HG02870 (cell line): ENCODE data around the gene KRTAP23-1.
A peak's percentile ranks its signal among the peaks of the same experiment; 100 is the strongest.

Experiments
- ATAC-seq: cut with Tn5 transposase; IDR thresholded peaks from one replicate; pipeline ENCODE4 v1.9.1; 2021; ENCODE audit warnings: mild to moderate bottlenecking, moderate library complexity; ENCODE audit not compliant: unreplicated experiment

Gene KRTAP23-1

GRCh38 chr21:30348506-30348905, at the start of gene KRTAP23-1:
KRTAP23-1 (minus strand) TSS chr21:30348606; CDS start chr21:30348606, 0 bp downstream.
- ATAC-seq, result no peak

- ATAC-seq, result no peak
Observed at GRCh38 chr21:30395731-30396130, 47.3 kb upstream of the KRTAP23-1 start, which contains the start of gene KRTAP13-1. KRTAP13-1 (plus strand) TSS chr21:30396031; CDS start chr21:30396087, 56 bp downstream.

GRCh38 chr21:30391492-30392025, 43.2 kb upstream of the KRTAP23-1 start:
- no peak for ATAC-seq

DNA sequence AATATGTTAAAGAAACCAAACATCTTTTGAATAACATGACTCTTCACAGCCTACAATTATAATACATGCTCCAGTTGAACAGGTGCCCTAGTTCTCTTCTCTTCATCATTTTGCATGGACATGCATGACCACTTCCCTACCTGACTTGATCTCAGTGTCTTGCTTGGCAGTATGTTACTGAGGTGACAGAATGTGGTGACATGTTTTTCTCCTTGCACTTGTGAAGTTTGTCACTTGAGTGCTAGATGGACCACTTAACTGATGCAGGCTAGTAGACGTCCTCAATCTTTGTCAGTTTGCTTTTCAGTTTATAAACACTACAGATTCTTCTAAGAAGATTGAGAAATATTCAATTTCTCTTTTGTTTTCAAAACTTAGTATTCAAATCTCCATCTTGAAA, 33.8 kb upstream of the KRTAP23-1 start:
- ATAC-seq, result no peak

GRCh38 chr21:30372139-30372770, 23.8 kb upstream of the KRTAP23-1 start, which contains the start of gene KRTAP13-2:
KRTAP13-2 (minus strand) TSS chr21:30372271; CDS start chr21:30372213, 58 bp downstream.
- ATAC-seq, result no peak

DNA sequence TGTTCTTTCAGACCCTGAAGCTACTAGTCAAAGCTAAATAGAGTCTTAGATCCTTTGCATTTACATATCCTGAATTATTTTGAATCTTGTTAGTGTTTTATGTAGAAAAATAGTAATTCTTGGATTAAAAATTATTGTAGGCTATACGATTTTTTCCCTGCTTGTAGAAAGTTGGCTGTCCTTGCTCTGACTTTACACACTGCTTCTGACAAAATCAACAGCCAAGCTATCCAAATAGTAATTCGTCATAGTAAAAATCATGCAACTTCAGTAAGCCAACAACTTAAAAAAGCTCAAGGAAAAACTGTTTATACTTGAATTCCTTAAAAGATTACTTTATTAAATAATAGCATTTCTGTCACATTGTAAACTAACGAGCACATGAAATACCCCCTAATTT, 7.5 kb upstream of the KRTAP23-1 start:
- ATAC-seq, result no peak

DNA sequence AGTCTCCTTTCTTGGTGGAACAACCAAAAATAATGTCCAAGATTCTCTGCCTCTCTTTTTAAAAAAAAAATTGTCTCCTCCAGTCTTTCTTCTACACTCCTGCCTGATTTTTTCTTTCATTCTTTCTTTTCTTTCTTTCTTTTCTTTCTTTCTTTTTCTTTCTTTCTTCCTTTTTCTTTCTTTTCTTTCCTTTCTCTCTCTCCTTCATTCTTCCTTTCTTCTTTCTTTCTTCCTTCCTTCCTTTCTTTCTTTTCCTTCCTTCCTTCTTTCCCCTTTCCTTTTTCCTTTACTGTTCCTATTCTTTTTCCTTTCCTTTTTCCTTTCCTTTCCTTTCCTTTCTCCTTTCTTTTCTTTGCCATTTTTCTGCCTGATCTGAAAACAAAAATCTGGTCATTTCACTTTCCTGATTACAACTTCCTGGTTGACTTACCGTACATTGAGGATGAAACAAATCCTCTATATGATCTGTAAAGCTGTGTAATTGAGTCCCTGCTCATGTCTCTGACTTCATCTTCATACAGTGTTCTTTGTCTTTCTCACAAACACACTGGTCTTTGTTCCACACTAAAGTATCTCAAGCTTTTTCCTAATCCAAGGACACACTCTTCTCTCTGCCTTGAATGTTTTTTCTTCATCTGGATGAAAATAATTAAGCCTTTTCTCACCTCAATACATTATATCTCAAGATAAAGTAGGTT, 6.1 kb upstream of the KRTAP23-1 start:
- ATAC-seq, result no peak

DNA sequence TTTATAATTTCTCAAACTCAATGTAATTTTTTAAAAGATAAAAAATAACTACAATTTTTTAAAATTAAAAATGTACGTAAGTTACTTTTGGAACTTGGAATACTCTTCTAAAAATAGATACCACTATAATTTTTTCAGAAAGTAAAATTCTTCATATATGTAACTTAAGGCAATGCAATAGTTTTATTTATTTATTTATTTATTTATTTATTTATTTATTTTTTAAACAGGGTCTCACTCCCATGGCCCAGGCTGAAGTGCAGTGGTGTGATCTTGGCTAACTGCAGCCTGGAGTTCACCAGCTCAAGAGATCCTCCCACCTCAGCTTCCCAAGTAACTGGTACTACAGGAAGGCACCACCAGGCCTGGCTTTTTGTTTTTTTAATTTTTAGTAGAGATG, 3.1 kb upstream of the KRTAP23-1 start:
- no peak for ATAC-seq

DNA sequence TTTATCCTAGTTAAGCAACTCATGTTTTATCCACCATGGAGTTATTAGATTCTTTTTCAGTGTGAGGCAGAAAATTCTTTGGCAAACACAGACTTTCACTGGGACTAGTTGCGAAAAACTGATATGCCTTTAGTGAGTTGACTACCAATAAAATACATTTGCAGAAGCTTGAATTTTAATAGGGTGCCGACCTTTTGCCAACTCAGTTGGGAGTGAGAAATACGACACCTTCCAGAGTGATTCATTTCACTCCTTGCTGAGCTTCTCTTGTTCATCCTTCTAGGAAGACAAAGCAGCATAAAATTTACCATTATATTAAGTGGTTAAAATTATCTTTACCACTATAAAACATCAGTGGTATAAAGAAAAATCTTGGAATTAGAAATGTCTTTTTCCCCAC, 1.2 kb upstream of the KRTAP23-1 start:
- no peak for ATAC-seq

- no peak for ATAC-seq
Observed at GRCh38 chr21:30345014-30345413, 3.4 kb downstream of the KRTAP23-1 start.

- peak; percentile 48 for ATAC-seq
Observed at GRCh38 chr21:30340714-30341573, 7.5 kb downstream of the KRTAP23-1 start.

DNA sequence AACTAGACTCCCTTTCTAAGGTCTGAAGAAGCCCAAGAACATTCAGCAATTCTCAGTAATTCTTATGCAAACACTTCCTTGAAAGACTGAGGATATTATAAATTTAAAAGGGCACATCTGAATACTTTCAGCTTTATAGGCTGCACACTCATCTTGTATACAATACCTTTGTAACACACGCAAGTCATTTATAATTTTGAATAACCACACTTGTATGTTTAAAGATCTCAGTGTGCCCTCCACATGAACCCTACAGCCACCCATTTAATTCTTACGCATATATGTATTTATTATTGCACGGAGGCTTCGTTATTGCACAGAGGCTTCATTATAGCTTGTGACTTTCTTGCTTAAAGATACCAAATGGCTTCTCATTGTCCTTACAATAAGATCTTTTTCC, 9.7 kb downstream of the KRTAP23-1 start:
- ATAC-seq, result no peak

DNA sequence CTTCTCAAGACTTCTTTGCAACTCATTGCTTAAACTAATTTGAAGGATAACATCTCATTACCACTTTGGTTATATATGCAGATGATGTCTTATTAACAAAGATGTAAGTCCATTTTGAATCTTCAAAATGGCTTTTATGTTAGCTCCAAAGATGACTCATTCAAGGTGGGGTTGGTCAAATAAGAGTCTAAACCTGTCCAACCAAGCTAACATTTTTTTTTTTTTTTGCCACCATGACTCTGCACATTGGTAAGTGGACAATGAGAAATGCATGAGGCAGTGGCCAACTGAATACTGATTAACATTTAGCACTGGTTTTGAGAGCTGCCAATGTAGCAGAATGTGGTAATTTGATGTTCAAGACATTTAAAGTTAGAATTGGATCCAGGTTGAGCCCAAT, 10.6 kb downstream of the KRTAP23-1 start:
- no peak for ATAC-seq

- ATAC-seq, result no peak
Observed at GRCh38 chr21:30337276-30337744, 11.1 kb downstream of the KRTAP23-1 start, which contains the start of gene KRTAP27-1. KRTAP27-1 (minus strand) TSS chr21:30337694; CDS start chr21:30337668, 26 bp downstream.

- ATAC-seq, result no peak
Observed at GRCh38 chr21:30336596-30336995, 11.8 kb downstream of the KRTAP23-1 start.

- ATAC-seq, result no peak
Observed at GRCh38 chr21:30333736-30334135, 14.7 kb downstream of the KRTAP23-1 start.

- no peak for ATAC-seq
Observed at GRCh38 chr21:30332681-30333080, 15.7 kb downstream of the KRTAP23-1 start.

DNA sequence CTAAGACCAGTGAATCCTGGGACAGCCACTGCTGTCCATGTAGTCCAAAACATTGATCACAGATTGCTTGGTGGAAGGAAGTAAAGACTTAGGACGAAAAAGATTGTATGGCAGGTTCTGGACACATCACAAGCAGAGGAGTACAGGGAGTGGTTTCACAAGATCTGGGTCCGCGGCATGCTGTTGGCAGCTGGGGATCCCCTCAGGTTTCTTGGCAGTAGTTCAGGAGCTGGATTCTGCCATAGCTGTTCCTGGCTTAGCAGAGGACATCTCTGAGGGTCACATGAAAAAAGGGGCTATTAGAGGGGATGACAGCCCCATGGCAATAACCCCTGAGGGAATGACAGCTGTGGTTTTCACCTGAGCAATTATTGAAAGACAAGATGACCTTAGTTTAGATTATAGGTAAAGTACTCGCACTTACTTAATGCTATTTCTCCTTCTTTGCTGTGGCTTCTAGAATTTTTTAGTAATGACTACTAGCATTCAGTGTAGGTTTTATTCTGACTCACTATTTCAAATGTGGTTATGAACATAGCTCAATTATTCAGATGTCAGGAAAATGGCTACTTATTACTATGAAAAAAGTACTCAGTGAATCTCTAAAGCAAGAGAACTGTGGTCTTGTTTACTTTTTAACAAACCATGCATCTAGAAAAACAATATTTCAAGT, 19.1 kb downstream of the KRTAP23-1 start:
- no peak for ATAC-seq

DNA sequence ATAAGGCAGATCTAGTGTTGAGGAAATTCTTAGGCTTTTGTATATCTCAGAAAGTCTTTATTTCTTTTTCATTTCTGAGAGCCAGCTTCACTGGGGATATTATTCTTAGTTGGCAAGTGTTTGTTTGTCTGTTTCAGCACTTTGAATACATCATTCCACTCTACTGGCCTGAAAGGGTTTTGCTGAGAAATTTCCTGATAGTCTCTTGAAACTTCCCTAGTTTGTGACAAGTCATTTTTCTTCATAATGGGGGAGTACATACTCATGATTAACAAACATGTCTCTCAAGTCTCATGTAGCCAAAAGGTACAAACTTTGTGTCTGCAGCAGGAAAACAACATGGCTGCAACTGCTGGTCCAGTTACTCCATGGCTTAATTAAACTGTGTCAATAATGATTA, 22.0 kb downstream of the KRTAP23-1 start:
- no peak for ATAC-seq

DNA sequence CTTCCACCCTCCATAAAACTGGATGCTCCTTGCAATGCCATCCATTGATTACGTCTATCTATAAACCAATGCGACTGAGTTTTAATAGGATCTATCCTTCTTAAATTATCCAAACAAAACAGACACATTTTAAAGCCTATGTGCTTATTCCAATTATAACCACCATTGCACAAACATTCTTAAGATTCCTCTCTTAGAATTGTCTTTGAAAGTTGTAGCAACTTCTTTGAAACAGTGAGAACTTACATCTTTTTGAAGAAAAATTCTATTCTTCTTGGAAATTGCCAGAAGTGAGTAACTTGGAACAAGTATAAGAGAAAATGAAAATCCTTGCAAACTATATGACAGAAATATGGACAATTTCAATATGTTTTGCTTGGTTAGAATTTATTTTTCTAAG, 28.2 kb downstream of the KRTAP23-1 start, which contains the start of gene KRTAP26-1:
TSS of gene KRTAP26-1 (minus strand) at position 101 of the 400 bp plus-strand sequence. CDS start 280 bp downstream, outside the sequence.
- ATAC-seq, result no peak
